NCI-H2081 (cell line): ENCODE data around the gene AMMECR1.
"Not testable (repeated sequence)": the region's sequence is repeated elsewhere in the genome, so short reads cannot be mapped to it uniquely, and the experiment has no call there.

Experiments used
- DNase-seq, 2 experiments: peaks; one replicate each; lab custom pipeline; 2025; lab: John Stamatoyannopoulos, UW

Gene AMMECR1

DNA sequence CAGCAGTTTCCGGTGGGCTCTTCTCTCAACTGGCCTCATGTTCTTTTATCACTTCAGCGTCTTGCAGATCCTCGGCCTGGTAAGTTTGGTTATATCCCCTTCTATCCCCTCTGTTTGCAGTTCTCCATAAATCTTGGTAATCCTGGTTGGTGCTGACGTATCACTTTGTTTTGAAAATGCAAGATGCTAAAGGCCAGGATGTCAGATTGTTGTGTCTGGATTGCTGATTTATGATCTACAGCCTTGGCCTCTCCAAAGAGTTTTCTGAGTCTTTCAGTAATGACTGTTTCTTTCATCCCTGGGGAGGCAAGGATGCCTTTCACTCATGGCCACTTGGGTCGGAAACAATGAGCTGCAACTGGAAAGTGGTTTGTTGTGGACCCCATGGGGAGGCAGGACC lies 146.4 kb downstream of the AMMECR1 start:
- no peak for DNase-seq

DNA sequence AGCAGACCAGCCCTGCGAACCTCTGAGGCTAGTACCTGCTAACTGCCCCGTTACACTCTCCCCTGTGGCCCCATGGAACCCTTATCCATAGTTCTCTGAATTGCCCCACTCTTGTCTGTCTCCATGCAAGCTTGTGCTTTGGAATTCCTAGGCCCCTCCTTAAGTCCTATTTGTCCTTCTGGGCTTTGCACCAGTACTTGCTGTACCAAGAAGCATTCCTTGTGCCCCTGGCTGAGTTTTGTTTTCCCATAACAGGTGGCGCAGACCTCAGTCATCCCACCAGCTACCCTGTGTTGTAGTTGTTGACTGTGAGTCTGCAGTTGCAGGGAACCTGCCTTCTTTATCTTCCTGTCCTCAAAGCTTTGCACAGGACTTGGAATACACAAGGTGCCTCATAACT lies 147.9 kb downstream of the AMMECR1 start:
- DNase-seq = no peak

DNA sequence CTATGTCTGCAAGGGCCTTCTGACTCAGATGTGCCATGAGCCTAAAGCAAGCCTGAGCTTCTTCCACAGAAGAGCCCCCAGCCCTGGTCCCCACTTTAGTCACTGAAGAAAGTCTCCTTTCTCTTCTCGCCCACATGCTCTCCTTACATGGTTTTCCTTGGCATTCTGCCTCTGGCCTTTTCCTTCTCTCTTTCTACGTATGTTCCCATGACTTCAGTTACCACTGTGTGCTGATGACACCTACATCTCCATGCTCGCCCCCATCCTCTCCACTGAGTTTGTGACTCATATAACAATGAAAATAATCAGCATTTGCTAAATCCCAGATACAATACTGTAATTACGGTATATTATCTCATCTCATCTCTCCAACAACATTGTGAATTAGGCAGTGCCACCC lies 149.3 kb downstream of the AMMECR1 start:
- DNase-seq = no peak

DNA sequence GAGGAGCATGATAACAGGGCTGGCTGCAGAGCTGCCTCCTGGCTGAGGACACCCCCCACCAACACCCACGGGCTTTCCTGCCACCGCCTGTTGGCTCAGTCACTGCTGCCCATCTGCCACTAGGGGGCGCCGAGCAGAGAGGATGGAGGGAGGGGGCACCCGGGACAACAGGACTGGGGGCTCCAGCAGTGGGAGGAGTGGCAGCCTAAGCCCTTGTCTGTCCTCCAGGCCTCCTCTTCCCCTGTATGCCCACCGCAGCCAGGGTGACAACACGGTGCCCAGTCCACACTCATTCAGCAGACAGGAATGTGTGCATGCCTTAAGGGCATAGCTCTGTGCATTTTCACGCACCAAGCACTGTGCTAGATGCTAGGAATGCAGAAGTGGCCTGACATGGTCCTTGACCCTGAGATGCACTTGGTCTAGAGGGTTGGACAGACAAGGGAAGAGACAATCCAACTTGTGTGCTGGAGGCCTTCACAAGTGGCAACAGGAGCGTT lies 149.9 kb downstream of the AMMECR1 start:
- peak in 1 of 2 experiments; percentile 28 for DNase-seq

DNA sequence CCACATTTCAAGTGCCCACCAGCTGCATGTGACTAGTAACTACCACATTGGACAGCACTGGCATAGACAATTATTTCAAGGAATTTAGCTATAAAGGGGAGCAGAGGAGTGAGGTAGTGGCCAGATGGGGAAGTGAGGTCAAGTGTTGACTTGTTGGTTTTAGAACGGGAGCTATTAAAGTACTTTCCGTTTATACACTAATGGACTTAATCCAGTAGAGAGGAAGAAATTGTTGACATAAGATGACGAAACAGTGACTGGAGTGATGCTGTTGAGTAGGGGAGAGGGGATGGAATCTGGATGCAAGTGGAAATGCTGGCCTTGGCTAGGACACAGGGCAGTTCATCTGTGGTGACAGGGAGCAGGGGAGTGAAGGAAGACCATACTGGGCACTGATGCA lies 154.4 kb downstream of the AMMECR1 start:
- no peak for DNase-seq

DNA sequence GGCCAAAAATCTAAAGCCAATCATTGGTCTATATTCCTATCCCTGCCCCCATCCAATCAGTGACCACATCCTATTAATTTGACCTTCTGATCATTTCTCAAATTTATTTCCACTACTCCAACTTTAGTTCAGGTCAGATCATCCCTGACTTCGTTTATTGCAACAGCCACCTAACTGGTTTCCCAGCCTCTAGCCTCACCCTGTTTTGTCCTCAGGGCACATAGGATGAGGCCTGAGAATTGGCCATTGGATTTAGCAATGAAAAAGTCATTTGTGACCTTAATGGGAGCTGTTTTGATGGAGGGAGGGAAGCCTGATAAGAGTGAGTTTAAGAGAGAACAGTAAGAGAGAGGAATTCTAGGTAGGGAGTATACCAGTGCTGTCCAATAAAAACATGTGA lies 155.0 kb downstream of the AMMECR1 start:
- DNase-seq = no peak

DNA sequence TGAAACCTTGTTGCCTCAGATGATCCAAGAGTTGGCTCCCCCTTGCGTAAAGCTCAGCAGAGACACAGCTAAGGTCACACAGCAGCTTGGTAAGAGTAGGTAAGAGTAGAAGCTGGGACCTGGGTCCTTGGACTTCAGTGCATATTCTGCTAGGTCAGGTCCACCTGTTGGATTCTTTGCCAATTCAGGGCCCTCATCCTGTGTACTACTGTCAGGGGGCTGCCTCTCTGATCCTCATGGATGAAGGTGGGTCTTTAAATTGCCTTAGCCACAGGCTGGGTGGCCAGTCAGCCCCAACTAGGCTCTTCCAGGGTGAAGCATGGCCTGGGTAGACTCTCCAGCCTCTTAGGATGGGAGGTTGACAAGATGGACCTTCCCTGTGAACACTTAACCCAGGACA lies 155.8 kb downstream of the AMMECR1 start:
- no peak for DNase-seq

DNA sequence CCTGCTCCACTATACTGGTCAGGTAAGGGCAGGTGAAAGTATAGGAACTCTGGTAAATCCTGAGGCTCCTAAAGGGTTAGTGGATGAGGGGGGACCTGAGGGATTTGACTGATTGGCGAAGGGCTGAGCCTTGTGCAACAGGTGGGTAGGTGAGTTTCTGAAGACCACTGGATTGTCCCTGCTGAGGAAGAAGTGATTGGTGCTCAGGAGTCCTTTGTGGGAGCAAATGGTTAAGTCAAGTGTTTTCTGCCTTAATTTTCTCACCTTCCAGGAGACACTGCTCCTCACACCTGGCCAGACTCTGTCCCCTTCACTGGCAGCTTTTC lies 156.6 kb downstream of the AMMECR1 start:
- no peak for DNase-seq

DNA sequence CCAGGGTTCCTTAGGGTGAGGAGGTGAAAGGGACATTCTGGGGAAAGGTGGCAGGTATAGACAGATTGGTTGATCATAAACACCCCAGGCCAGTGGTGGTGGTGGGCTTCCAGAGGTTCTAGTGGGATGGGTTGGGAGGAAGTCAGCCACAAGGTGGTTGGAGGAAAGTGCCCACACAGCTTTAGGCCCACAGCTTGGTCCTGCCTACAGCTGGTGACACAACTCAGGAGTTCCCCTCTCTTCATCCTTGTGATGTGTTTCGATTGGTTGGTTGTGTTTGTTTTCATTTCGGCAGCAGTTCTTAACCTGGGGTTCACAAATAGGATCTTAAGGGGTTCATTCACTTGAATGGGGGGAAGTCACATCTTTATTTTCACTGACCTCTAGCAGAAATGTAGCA lies 158.0 kb downstream of the AMMECR1 start:
- DNase-seq = no peak

DNA sequence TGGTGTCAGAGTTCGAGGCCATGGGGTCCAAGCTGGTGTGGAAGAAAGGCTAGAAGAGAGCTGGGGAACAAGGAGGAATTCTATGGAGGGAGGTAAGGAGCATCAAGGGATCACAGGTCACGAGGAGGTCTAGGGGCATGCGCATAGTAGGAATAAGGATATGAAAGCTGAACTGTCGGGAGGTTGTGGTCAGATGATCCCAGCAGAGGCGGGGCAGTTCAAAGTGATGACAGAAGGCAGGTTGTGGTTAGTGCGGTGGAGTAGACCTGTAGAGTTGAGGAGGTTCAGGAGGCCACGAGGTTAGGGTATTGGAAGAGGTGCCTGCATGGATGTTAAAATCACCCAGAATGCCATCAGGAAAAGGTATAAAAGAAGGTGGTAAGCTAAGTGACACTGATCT lies 158.7 kb downstream of the AMMECR1 start:
- no peak for DNase-seq

DNA sequence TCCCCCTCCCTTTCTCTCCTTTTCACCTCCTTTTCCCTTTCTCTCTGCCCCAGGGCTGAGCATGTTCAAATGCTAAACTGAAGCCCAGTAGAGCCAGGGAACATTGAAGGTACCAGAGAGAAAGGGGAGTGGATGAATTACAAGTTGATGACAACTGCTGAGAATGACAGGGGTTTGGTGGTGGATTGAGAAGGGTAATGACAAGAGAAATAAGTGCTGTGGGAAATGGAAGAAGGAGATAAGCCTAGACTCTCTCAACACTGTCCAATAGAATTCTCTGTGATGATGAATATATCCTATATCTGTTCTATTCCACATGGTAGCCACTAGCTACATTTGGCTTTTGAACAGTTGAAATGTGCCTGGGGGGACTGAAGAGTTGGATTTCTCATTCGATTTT lies 160.4 kb downstream of the AMMECR1 start:
- DNase-seq = no peak

DNA sequence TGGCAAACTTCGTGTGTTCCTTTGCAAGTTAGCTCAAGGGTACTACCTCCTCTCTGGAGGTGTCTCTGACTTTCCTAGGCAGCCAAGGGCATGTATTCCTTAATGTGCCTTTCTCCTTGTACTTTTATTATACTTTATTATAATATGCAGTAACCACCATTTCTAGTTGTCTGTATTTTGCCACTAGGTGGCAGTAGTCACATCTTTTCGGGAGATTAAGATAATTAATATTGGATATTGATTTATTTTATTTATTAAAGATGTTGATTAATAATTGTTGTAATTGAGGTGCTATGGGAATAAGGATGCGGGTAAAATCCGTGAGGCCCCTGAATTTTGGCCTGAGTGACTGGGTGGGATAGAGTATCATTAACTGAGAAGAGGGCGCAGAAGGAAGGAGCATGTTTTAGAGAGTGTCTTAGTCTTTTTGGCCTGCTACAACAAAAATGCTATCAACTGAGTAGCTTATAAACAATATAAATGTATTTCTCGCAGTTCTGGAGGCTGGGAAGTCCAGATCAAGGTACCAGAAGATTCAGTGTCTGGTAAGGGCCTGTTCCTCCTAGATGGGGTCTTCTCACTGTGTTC lies 161.6 kb downstream of the AMMECR1 start:
- peak; percentile 14 to 22 for DNase-seq

DNA sequence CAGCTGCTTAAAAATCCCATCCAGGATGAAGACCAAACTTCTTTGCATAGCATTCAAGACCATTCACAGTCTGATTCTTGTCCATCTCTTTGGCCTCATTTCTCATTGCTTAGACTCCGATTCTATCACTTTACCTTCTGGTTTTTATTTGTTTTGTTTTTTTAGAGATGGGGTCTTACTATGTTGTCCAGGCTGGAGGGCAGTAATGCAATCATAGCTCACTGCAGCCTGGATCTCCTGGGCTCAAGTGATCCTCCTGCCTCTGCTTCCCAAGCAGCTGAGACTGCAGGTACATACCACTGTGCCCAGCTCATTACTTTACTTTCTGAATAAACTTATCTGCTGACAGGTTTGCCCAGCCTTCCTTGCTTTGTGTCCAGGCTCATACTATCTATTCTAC lies 162.1 kb downstream of the AMMECR1 start:
- DNase-seq = no peak

DNA sequence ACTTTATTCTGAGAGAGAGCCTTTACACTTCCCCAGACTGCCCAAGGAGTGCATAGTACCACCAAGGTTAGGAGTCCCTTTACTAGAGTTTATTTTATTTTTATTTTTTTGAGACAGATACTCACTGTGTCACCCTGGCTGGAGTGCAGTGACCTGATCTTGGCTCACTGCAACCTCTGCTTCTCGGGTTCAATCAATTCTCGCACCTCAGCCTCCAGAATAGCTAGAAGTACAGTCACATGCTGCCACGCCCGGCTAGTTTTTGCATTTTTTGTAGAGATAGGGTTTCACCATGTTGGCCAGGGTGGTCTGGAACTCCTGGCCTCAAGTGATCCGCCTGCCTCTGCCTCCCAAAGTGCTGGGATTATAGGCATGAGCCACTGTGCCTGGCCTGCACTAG lies 163.6 kb downstream of the AMMECR1 start:
- not testable (repeated sequence) for DNase-seq

DNA sequence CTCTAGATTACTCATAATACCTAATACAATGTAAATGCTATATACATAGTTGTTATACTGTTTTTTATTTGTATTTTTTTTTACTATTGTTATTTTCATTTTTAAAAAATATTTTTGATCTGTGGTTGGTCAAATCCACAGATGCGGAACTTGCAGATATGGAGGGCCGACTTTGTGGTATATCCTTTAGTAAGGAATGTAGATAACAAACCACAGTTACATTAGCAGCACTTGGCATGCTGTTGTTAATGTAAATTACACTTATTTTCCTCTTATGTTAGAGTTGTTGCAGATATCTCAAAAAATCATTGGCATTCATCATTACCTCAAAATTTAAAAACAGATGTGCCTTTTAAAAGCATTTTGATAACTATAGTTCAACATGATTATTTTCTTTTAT lies 164.0 kb downstream of the AMMECR1 start:
- no peak for DNase-seq

DNA sequence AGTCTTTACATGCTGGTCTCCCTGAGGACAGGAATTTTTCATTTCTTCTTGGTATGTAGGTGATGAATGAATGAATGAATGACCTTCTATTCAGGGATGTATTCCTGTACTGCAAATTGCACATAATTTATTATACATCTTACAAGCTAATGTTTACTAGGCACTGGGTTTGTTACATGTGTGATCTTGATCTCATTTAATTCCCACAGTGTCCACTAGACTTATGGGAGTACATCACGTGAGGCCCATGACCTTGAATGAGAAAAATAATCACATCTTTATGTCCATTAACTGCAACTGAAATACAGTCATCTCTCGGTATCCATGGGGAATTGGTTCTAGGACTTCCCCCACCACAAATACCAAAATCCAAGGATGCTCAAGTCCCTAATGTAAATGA lies 164.6 kb downstream of the AMMECR1 start:
- no peak for DNase-seq

DNA sequence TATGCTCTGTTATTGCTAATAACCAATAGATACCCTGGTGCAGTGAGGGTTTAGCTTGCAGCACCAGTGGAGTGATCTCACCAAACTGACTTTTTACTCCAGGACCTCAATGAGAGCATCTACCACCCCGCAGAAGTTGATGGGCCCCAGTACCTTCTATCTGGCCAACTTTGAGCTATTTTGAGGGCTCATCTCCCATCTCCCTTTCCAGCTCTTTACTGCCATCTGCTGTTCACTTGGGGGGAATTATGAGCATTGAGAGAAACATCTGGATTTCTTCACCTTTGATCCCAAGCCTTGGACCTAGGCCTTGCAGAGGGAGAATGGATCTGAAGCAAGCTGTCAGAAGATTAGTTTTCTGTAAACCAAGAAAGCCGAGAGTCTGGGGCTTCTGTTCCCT lies 171.4 kb downstream of the AMMECR1 start:
- DNase-seq = peak; percentile 36 to 52

DNA sequence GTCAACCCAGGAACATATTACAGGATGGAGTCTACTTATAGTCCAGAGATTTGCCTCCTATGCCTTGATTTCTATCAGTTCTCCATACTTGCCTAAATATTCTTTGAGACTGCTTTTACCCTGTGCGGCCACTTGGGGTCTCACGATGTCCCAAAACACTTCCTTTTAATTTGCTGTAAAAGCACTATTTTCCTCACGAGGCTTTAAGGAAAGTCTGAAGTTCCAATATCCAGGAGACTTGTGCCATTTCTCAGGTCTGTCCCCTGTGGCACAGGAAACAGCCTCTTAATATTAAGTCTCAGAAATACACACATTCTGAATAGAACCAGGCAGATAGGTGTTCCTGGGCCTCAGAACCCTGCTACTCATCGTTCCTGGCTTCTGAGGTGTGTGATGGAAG lies 172.0 kb downstream of the AMMECR1 start:
- peak; percentile 23 to 30 for DNase-seq

DNA sequence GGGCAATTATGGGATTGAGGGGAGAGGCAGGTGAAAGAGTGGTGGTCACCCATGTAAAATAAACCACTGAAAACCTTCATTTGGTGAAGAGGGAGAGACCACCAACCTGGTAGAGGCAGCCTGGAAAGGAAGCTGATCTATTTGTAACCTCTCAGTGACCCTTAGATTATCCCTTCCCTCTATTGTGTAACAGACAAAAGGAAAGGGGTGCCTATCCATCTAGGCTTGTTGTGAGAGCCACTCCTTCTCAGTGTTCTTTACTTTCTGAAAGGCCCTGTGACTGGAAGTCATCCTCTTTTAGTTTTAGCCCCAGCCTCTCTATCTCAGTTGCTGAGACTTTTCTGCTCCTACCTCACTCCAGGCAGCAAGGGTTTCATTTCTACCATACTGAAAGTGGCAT lies 172.6 kb downstream of the AMMECR1 start:
- DNase-seq = no peak
